Measurements from ENCODE around the gene NUP133.

- TF ChIP-seq CTCF (conservative IDR thresholded peaks at IDR 0.05) (no peak), ZFX (IDR thresholded peaks at IDR 0.05) (no peak)
Measured at GRCh38 chr1:229478852-229479251, 29.3 kb downstream of the NUP133 start.
